Keratinocyte (primary cell): ENCODE measurements around the gene LETMD1. TPM values are rescaled to one million over a fixed set of nuclear protein-coding genes. Genes with fewer than 3 reads are reported as not detected.

Experiments
- DNase-seq: peaks from one replicate; pipeline ENCODE4 v3.0.0-alpha.2; 2011; ENCODE audit warnings: low read depth, missing footprints, low spot score
- FAIRE-seq: peaks from 2 replicates; lab custom pipeline; 2011; peaks lifted over from hg19 to GRCh38; lab: Jason Lieb, UNC
- H2AFZ ChIP-seq: 2 replicates; pipeline ENCODE4 v1.6.0; 2012; ENCODE audit warnings: low read length, control low read depth, inconsistent platforms; ENCODE audit not compliant: control insufficient read depth
- H3K27ac ChIP-seq: 2 replicates; pipeline ENCODE4 v1.5.1; 2011; ENCODE audit warnings: low read length; ENCODE audit not compliant: control insufficient read depth, insufficient read depth
- H3K27me3 ChIP-seq: 3 replicates; pipeline ENCODE4 v1.6.0; 2011; ENCODE audit warnings: low read length; ENCODE audit not compliant: control insufficient read depth, insufficient read depth; ENCODE audit errors: extremely low read depth
- H3K36me3 ChIP-seq, 2 experiments: 2 replicates in 1 of 2; 3 replicates in 1 of 2; pipeline ENCODE4 v1.5.1; 2011; ENCODE audit warnings: low read length in 2 of 2, mild to moderate bottlenecking in 1 of 2; ENCODE audit not compliant: control insufficient read depth in 2 of 2, insufficient read depth in 2 of 2; ENCODE audit errors: extremely low read depth in 1 of 2
- H3K4me1 ChIP-seq: 3 replicates; pipeline ENCODE4 v1.5.1; 2011; ENCODE audit warnings: low read length; ENCODE audit not compliant: control insufficient read depth, insufficient read depth; ENCODE audit errors: extremely low read depth
- H3K4me2 ChIP-seq: 3 replicates; pipeline ENCODE4 v1.6.0; 2011; ENCODE audit warnings: low read depth, low read length; ENCODE audit not compliant: control insufficient read depth, insufficient read depth; ENCODE audit errors: extremely low read depth
- H3K4me3 ChIP-seq, 3 experiments: fragments of 200-600 bp in 1 of 3; sonication (generic) in 1 of 3; 2 replicates in 2 of 3; 3 replicates in 1 of 3; pipeline ENCODE4 v1.5.1; 2011 to 2016; ENCODE audit warnings: low read length in 3 of 3, mild to moderate bottlenecking in 3 of 3, control low read depth in 2 of 3, inconsistent platforms in 1 of 3, low read depth in 1 of 3, mixed read lengths in 1 of 3, mixed run types in 1 of 3, moderate library complexity in 1 of 3; ENCODE audit not compliant: control insufficient read depth in 2 of 3, insufficient read depth in 2 of 3; ENCODE audit errors: extremely low read depth in 1 of 3
- H3K79me2 ChIP-seq: 2 replicates; pipeline ENCODE4 v1.6.0; 2012; ENCODE audit warnings: low read length; ENCODE audit not compliant: control insufficient read depth, insufficient read depth
- H3K9ac ChIP-seq: 3 replicates; pipeline ENCODE4 v1.6.0; 2011; ENCODE audit warnings: low read length; ENCODE audit not compliant: control insufficient read depth, insufficient read depth; ENCODE audit errors: extremely low read depth
- H3K9me1 ChIP-seq: 3 replicates; pipeline ENCODE4 v1.6.0; 2011; ENCODE audit warnings: low read length; ENCODE audit not compliant: control insufficient read depth, insufficient read depth; ENCODE audit errors: extremely low read depth
- H3K9me3 ChIP-seq: 2 replicates; pipeline ENCODE4 v1.5.1; 2012; ENCODE audit warnings: low read depth, low read length; ENCODE audit not compliant: control insufficient read depth
- H4K20me1 ChIP-seq: 3 replicates; pipeline ENCODE4 v1.6.0; 2011; ENCODE audit warnings: low read length; ENCODE audit not compliant: control insufficient read depth, insufficient read depth; ENCODE audit errors: extremely low read depth
- CTCF ChIP-seq, 3 experiments: IDR thresholded peaks in 1 of 3; conservative IDR thresholded peaks in 1 of 3; optimal IDR thresholded peaks in 1 of 3; 2 replicates in 2 of 3; 3 replicates in 1 of 3; pipeline versions ENCODE3 to v1.5.1; 2011; ENCODE audit warnings: low read length in 3 of 3, mild to moderate bottlenecking in 3 of 3, moderate library complexity in 2 of 3, control low read depth in 1 of 3, inconsistent platforms in 1 of 3; ENCODE audit not compliant: insufficient read depth in 2 of 3; ENCODE audit errors: extremely low read depth in 1 of 3
- EZH2 ChIP-seq: IDR thresholded peaks from one replicate; pipeline ENCODE4 v1.6.1; 2012; ENCODE audit warnings: inconsistent platforms, mild to moderate bottlenecking, low read length, moderate library complexity
- dilution Hi-C: fragments of 300-500 bp; cut with MboI; formaldehyde crosslinking; loops from one replicate; pipeline ENCODE4 v1.7.0; 2020; ENCODE audit warnings: low sequenced_read_pairs; ENCODE audit not compliant: extremely low pct_ligation_motif_present
- polyA plus RNA-seq, 5 experiments: library from polyadenylated mRNA; depleted of rRNA in 3 of 5; stranded (reverse) in 3 of 5; stranded (forward) in 1 of 5; unstranded in 1 of 5; fragments of >200 nt; gene quantifications; 1 replicate in 1 of 5; 2 replicates in 3 of 5; 3 replicates in 1 of 5; pipeline versions ENCODE4 v1.2.1 to v1.2.3, GENCODE V29; 2011 to 2012; ENCODE audit warnings: missing spikeins in 2 of 5, low read depth in 1 of 5, low replicate concordance in 1 of 5

LETMD1 gene
- polyA plus RNA-seq, 1 donor (not counting 4 experiments of a cell fraction or from before 2014, with no cell fraction given), result 51.1 TPM

GRCh38 chr12:51048661-51049251 is 629 bp downstream of the LETMD1 start:
- Histone ChIP-seq H3K9ac (peak overlapping the region; percentile 75), H3K27ac (peak overlapping the region; percentile 77), H4K20me1 (no peaks in the 10 kb centered on the region), H3K27me3 (no peaks in the 10 kb centered on the region), H3K4me2 (peak overlapping the region; percentile 100), H3K4me1 (peaks cover 19% of the 10 kb centered on the region), H3K79me2 (peaks cover 18% of the 10 kb centered on the region), H3K9me1 (no peaks in the 10 kb centered on the region), H3K4me3 (peak overlapping the region; percentile 76 to 96 (median 79)), H2AFZ (peak overlapping the region; percentile 81), H3K9me3 (no peaks in the 10 kb centered on the region), H3K36me3 (peaks cover 0 to 9% of the 10 kb centered on the region in 2 experiments)
- no peak for TF ChIP-seq EZH2
- no peak for TF ChIP-seq CTCF (optimal IDR thresholded peaks at IDR 0.05 in 1 of 3, IDR thresholded peaks at IDR 0.05 in 1 of 3, conservative IDR thresholded peaks at IDR 0.05 in 1 of 3; ENCODE audit: extremely low read depth in 1 of 3, insufficient read depth in 2 of 3, low read length in 3 of 3)
- DNase-seq (no peak), FAIRE-seq (no peak)
- dilution Hi-C loops, result no loop called here

GRCh38 chr12:51049525-51049924 is 1.4 kb downstream of the LETMD1 start:
- DNase-seq, result no peak
- H3K36me3 ChIP-seq, result peaks cover 4 to 9% of the 10 kb centered on the region in 2 experiments

More at GRCh38 chr12:51049525-51049924, 1.4 kb downstream of the LETMD1 start:
- Histone ChIP-seq H3K27ac (peak overlapping the region; percentile 8), H3K4me3 (peak overlapping the region; percentile 76 to 96 (median 79)), H3K9me3 (no peaks in the 10 kb centered on the region), H3K79me2 (peaks cover 18% of the 10 kb centered on the region), H3K4me1 (peaks cover 19% of the 10 kb centered on the region), H3K27me3 (no peaks in the 10 kb centered on the region), H2AFZ (no peak overlapping the region), H3K9ac (peak overlapping the region; percentile 75), H4K20me1 (no peaks in the 10 kb centered on the region), H3K9me1 (no peaks in the 10 kb centered on the region), H3K4me2 (peak overlapping the region; percentile 100)
- no peak for FAIRE-seq
- no peak for TF ChIP-seq CTCF (optimal IDR thresholded peaks at IDR 0.05 in 1 of 3, IDR thresholded peaks at IDR 0.05 in 1 of 3, conservative IDR thresholded peaks at IDR 0.05 in 1 of 3; ENCODE audit: extremely low read depth in 1 of 3, insufficient read depth in 2 of 3, low read length in 3 of 3)
- dilution Hi-C loops, result no loop called here
